GM19351 (cell line): Measurements from ENCODE around the gene SULT4A1.

Experiments used
- ATAC-seq: cut with Tn5 transposase; IDR thresholded peaks from one replicate; pipeline ENCODE4 v1.9.1; 2021; ENCODE audit warnings: mild to moderate bottlenecking, moderate library complexity; ENCODE audit not compliant: unreplicated experiment

SULT4A1 gene

DNA sequence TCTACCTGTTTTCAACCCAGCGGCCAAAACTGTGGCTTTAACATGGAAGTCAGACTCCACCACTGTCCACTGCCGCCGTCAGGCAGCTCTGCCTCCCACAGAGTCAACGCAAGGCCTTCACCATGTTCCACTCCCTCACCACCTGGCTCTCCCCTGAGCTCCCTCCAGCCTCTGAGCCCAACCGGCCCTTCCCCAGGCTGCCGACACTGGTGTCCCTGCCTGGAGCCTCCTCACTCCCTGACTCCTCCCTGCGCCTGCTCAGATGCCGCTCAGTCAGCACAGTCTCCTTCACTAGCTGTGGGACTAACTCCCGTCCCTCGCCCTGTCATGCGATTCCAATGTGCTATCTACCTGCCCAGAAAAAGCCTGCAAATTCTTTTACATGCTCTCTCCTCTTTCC lies 16.3 kb downstream of the SULT4A1 start:
- no peak for ATAC-seq

DNA sequence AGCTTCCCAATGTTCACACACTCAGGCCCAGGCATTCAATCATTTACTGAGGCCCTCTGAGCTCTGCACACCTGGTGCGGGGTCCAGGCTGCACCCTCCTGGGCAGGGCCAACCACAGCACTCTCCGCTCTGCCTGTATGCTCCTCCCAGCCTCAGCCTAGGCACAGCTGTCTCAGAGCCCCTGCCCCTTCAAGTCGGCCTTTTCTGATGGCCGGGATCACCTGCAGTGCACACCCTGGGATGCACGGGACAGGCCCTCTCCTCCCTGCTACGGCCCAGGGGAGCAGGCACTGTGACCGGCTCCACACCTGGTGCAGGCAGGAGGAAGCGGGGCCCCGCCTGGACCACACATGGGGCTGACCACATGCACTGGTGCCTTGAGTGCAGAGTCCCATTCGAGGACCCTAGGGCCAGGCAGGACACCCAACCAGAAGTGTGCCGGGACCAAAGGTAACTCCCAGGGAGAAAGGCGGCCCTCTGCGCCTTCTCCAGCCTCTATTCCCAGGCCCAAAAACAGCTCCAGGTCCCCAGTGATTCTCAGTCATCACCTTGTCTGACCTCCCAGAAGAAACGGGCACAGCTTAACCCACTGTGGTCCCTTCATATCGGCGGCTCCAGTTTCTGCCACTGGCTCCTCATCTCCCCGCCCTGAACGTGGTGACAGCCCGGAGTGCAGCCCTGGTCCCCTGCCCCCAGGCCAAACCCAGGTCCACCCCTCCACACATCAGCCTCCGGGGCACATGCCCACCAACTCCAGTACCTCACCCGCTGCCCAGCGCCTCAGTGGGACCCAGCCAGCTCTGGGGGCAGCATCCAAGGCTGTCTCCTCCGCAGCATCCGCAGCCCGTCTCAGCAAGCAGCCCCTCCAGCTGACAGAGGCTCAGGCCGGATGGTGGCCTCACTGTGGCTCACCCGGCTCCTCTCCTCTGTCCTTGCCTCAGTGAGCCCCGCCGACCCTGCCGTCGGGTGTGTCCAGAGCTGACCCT lies 17.5 kb downstream of the SULT4A1 start:
- no peak for ATAC-seq

DNA sequence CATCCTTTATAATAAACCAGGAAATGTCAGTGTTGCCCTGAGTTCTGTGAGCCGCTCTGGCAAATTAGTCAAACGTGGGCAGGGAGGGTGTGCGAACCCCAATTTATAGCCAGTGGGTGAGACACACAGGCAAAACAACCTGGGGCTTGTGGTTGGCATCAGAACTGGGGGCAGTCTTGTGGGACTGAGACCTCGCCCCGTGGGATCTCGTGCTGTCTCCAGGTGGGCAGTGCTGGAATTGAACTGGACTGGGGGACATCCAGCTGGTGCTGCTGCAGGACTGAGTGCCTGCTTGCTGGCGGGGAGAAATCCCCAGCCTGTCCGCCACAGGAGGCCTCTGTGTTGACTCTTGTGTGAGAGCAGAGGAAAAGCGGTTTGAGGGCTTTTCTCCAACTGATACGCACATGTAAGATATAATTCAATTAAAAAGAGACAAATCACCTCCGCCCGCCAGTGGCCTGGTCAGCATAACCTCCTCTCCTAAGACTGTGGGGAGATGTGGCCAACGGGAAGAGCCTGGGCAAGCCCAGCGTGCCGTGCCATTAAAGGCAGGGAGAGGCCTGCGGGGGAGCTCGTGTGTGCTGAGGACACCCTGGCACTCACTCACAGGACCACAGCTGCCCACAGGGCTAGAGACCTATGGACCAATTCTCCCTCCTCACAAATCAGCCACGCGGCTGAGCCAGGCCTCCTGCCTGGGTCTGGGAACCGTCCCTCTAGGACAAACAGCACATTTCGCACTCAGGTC lies 18.4 kb downstream of the SULT4A1 start:
- ATAC-seq = no peak

DNA sequence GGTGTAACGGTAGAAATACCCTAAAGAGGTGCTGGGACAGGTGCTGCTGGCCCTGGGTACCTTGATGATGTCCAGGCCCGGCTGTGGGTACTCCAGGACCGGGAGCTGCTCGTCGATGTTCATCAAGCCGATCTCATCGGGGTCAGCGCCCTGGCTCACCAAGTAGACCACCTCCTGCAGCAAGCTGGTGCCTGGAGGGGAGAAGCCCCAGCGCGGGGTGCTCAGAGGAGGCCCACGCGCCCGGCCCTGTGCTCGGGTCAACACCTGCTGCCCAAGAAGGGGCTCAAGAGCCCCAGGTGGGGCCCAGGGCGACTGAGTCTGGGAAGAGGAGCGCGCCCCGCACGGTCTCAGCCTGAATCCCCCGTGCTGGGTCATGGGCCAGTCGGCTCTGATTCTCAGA lies 20.6 kb downstream of the SULT4A1 start:
- ATAC-seq = no peak

DNA sequence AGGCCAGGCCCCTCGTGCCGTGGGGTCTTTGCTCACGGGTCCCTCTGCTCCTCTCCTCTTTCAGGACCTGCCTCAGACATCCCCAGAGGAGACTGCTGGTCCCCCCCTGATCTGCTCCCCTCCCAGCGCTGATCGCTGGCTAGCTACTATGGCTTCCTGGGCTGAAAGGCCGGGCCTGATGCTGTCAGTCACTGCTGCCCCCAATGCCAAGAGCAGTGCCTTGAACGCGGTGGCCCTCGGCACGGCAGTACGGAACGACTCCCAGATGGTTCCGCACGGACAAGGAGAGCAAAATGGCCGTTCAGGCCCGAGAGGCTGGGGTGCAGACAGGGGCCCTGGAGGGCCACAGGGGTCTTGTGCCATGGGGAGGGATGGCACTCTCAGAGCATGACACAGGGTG lies 21.5 kb downstream of the SULT4A1 start:
- no peak for ATAC-seq

DNA sequence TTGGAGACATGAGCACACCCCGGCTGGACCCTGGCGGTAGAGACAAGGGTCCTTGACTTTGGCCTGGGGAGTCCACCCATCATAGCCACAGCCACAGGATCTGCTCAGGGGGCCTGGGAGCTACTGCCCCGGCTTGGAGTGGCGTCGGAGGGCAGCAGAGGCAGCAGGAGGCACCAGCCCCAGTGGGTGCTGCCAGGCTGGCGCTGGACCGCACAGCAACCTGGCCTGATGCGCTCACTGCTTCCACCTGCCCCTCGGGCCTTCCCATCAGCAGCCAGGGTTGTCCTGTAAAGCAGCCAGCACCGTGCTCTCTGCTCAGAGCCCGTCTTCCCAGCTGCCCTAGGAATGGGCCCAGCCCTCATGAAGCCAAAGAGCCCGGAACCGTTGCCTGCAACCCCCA lies 21.9 kb downstream of the SULT4A1 start:
- ATAC-seq = no peak

DNA sequence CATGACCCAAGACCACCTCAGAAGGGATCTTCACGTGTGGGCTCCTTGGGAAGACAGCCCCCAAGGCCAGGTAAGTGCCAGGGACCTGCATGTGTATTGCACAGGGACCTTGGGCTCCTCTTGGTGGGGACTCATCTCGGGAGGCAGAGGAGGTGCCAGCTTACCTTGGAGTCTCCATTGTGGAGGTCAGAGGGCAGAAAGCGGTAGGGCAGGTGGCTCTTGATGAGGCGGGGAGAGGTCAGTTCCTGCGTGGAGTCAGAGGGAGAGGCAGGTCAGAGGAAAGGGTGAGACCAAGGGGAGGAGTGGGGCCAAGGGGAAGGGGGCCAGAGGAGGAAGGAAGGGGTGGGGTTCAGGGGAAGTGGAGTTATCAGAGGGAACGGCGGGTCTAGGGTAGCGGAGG lies 22.5 kb downstream of the SULT4A1 start:
- no peak for ATAC-seq

DNA sequence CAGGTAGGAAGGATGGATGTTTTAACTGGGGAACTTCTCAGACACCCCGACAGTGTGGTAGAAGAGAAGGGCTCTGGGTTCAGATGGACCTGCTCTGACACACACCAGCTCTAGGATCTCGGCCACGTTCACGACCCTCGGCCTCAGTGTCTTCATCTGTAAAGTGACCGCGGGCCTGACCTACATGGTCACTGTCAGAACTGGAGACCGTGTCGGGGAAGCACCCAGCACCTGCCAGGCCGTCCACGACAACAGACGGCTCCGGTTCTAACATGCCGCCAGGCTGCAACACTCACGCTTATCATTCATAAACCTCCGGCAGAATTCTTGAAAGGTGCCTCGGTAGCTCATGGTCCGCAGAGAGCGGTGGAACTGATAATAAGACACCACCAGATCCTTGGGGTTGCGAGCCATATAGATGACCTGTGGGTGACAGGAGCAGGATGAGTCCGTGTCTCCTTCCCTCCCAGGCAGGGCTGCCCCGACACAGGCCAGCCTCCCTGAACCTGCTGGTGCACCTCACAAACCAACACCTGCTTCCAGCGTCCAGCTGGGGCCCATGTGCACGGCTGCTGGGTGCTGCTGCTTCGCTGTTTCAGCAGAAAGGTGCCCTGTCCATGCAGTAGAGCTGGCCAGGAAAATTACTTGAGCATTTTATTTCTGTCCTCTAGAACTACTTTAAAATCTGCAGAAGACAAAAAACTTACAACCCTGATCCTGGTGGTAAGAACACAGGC lies 23.6 kb downstream of the SULT4A1 start:
- no peak for ATAC-seq

DNA sequence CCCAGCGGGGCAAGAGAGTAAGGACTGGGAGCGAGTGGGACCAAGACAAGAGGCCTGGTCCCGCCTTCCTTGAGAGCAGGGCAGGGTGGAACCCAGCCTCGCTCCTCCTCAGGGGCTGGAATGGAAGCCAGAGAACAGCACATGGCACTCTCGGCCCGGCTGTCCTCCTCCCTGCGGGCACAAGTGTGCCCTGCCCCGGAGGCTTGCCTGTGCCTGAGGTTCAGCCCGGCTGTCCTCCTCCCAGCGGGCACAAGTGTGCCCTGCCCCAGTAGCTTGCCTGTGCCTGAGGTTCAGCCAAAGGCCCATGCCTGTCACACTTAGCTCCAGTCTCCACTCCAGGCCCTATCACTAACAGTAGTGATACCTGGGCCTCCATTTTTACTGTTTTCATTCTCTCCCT lies 24.2 kb downstream of the SULT4A1 start:
- ATAC-seq = no peak

DNA sequence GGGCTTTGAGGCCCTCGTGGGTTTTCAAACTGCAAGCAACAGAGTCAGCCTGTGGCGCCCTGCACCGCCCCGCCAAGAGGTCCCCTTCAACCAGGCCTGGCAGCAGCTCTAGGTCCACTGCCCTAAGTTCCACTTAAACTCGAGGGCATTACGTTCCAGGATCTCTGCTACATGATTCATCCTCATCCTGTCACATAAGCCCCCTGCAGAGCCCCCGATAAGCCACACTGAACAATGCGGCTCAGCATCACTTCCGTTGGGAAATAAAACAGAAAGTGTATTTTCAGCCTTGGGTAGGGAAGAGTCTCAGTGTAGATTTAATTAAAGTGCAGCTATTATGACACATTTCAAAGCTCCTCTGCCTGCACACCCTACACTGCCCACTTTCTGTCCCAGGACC lies 24.6 kb downstream of the SULT4A1 start:
- no peak for ATAC-seq

DNA sequence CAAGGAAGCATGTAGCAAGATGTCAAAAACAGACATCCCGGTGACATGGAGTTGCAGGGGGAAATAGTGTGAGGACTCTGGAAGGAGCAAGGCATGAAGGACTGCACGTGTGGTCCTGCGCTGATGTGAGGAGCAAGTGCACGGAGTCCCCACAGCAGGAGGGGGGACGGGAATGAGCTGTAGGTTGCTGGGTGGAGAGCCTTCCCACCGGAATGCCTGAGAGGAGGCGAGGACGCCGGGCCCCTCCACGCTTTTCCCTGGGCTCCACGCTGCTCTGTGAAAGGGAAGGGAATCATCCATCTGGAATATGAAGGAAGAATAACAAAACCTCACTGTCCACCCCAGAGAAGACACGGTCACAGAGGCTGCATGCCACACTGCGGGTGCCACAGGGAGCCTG lies 26.6 kb downstream of the SULT4A1 start:
- no peak for ATAC-seq

DNA sequence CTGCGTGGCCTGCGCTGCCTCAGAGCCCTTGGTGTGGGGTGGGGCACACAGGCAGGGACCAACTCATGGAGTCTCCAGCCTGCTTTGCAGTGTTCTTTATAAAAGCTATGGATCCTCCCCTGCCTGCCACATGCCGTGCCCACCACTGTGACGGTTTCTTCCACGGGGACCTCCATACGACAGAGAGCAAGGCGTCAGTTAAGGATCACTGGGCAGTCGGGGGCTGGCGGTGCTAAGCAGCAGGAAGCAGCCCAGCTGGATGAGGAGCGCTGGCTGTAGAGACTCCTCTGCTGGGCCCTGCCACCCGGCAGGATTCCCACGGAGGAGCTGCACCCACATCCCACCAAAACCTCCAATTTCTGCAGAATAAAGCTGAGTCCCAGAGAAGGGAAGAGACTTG lies 27.1 kb downstream of the SULT4A1 start:
- no peak for ATAC-seq

DNA sequence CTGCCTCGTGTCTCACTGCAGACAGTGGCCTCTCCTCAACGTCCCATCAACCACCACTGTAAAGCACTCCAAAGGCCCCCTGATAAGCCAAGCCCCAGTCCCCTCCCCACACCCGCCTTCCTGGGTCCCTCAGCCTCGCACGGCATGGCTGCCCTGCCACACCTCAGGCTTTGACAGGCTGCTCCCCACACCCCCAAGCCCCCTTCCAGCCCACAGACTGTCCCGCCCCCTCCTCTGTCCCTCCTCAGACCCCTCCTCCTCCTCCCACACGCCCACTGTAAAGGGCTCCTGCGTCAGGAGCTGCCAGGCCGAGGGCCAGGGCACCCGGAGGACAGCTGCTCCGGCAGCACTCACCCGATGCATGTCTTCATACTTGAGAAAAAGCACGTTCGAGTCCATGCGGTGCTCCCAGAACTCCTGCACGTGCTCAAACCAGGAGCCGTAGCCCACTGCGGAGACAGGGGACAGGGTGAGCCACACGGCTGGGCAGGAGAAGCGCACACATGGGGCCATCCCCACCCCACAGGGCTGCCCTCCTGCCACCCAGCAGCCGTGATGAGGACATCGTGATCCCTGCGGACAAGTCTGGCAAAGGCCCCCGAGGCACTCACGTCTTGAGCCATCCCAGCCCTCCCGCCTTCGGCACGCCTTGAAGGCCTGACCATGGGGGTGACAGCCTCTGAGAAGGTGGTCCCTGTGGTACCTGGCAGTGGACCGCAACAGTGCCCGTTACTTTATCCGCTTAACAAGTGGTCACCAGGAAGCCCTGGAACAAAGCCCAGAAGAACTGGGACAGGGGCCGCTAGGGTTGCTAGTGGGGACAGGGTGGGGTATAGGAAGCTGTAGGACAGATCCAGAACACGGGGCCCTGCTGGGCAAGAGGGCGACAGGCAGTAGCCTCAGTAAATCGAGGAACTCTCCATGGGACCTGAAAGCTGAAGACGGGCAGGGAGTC lies 28.8 kb downstream of the SULT4A1 start:
- no peak for ATAC-seq

DNA sequence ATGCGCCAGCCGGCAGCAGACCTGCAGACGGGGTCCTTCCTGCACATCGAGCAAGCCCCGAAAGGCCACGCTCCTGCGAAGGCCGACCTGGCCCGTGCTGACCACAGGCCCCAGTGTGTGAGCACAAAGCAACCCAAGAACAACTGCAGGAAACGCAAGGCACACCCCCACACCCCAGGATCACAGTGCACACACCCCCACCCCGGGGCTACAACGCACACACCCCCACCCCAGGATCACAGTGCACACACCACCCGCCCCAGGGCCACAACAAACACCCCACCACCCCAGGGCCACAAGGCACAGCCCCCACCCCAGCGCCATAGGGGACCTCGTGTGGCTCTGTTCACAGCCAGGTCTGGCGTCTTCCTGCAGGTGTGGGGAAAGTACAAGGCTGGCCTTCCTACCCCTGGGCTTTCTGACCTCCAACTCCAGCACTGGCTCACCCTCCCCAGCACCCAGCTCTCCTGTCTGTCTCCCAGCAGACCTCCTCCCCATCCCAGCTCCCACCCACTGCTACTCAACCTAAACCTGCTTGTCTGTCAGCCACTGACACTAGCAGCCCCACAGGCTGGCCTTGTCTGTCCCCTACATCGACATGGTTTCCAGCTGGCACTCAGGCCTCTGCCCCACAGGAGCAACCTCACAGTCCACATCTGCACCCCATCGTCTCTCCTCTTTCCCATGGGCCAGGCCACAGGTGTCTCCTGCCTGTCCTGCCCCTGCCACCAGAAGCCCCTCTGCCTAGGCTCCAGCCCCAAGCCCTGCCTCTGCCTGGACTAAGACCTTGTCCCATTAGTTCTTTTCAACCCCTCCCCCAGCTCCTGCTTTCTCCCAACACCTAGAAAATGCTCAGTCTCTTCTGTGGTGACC lies 29.7 kb downstream of the SULT4A1 start:
- ATAC-seq = no peak

DNA sequence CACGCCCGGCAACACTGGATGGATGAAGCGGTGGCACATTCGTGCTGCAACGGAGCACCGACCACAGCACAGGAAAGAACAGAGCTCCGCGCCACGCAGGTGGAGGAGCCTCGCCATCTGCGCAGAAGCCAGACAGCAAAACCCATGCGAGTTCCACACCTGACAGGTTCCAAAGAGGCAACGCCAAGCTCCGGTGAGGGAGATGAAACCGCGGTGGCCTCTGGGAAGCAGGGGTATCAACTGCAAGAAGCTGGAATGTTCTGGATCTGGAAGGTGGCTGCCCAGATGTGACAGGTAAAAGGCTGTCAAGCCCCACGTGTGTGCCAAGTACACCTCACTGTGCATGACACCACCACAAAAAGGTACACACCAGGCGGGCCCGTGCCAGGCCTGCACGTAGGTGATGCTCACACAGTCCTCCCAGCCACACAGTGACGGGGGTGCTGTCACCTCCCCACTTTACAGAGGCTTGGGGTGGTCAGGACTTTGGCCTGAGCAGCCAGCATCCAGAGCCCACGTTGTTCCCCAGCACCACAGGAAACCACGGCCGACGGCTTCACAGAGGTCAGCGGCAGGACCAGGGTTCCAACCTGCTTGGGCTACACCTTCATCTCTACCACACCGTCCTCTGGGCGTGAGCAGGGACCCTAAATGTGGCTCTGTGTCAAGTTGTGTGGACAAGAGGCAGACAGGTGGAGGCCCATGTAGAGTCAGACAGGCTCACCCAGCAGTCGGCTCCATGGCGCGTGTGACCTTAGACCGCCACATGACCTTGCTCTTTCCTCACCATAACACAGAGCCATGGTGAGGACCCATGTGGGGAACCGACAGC lies 30.5 kb downstream of the SULT4A1 start:
- ATAC-seq = no peak

DNA sequence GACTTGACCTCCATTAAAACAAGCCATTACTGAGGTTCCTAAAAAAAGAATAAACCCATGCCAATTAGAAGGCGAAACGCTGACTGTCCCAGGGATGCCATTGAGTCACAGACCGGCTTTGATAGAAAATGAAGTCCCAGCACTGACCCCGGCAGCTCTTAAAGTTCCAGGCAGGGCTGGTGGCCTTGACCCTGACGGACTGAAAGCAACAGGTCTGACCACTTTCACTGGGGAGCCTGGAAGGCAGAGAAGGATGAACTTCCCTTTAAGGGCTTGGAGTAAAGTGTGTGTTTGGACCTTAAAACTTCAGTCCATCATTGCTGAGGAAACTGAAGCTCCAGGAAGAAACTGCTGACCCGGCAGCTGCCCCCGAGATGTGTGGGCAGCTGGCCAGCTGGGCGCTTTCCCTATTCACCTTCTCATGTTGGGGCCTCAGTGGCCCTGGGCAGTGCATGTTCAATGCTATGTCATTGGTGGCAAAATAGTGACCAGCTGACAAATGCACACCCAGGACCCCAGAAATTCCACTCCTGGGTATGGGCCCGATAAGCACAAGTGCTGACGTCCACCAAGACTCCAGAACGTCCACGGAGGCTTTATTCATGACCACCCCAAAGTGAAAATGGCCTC lies 31.3 kb downstream of the SULT4A1 start:
- ATAC-seq = no peak

DNA sequence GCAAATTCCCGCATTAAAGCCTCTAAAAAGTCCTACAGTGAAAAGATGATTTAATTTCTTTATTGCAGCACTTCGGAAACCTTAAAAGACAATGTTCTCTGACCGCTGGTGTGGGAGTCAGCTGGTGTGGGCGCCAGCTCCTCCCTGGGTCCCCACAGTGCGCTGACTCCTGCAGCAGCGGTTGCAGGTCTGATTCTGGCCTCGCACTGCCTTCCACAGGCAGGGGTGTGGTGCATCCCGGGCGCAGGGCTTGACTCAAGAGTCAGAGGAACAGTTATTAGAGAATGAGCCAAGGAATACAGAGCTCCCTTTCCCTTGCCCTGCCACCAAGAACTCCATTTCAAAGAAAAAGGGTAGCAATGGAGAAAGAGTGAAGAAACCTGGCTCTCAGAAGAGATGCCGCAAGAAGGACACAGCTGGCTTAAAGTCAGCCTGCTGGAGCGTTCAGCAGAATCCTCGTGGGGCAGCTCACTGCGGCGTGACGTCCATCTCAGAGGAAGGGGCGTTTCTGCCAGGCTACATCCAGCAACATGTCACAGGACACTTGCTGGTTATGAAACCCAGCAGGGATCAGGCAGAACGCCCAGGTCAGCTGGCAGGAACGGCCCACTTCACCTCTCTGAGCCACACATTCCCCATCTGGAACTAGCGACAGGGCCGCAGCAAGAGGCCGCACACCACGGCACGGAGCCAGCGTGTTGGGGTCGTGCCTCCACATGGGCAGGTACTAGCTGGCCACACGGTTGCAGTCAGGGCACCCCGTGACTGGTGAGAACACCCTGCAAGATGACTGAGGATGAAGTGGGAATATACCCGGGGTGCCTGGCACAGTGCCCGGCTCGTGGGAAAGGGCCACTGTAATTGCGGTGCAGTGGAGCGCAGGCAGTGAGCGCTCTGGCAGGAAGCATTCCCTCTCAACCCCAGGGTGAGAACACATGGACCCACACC lies 32.1 kb downstream of the SULT4A1 start:
- ATAC-seq = no peak
